Peyer's patch (tissue), 4 donors: Measurements from ENCODE around the gene PARP6.

Experiments used
- CTCF ChIP-seq, 6 experiments: fragments of 450-650 bp in 4 of 6; fragments of 200-600 bp in 2 of 6; sonication (generic) in 1 of 6; IDR thresholded peaks; one replicate each; pipeline ENCODE4 v1.5.1; 2017 to 2019; ENCODE audit warnings: antibody characterized with exemption in 6 of 6, mild to moderate bottlenecking in 3 of 6, moderate library complexity in 1 of 6
- POLR2A ChIP-seq, 2 donors: fragments of 450-650 bp; IDR thresholded peaks; one replicate each; pipeline ENCODE4 v1.5.1; 2017; ENCODE audit warnings: antibody characterized with exemption in 2 of 2, mild to moderate bottlenecking in 2 of 2, moderate library complexity in 2 of 2

- TF ChIP-seq CTCF (IDR thresholded peaks at IDR 0.05) (no peak), POLR2A (IDR thresholded peaks at IDR 0.05) (no peak)
Observed at GRCh38 chr15:72319985-72320671, 47.8 kb upstream of the PARP6 start, which contains the start of gene CELF6.
